Coronary artery (tissue), 2 donors: Measurements from ENCODE around the gene REN.

Experiments used
- DNase-seq: peaks from one replicate; pipeline ENCODE4 v3.0.0-alpha.2; 2017; ENCODE audit warnings: low spot score
- H3K27ac ChIP-seq, 2 donors: fragments of 200-600 bp; sonication (generic); one replicate each; pipeline ENCODE4 v1.5.1; 2016 to 2019
- H3K4me3 ChIP-seq: fragments of 200-600 bp; sonication (generic); 2 replicates; pipeline ENCODE4 v1.5.1; 2016; ENCODE audit warnings: mild to moderate bottlenecking, moderate library complexity
- CTCF ChIP-seq: fragments of 200-600 bp; sonication (generic); IDR thresholded peaks from one replicate; pipeline ENCODE4 v1.5.1; 2019; ENCODE audit warnings: antibody characterized with exemption

REN gene

GRCh38 chr1:204192046-204192445 is 25.9 kb upstream of the REN start:
- DNase-seq, result no peak
- no peak overlapping the region for H3K27ac ChIP-seq
- H3K4me3 ChIP-seq, result no peak overlapping the region
- no peak for TF ChIP-seq CTCF

- no peak for DNase-seq
- H3K27ac ChIP-seq, result no peak overlapping the region
- TF ChIP-seq CTCF, result no peak
- H3K4me3 ChIP-seq, result no peak overlapping the region
These were observed 25.3 kb upstream of the REN start for GRCh38 chr1:204191456-204191855.

GRCh38 chr1:204190212-204191211 is 24.4 kb upstream of the REN start:
- peak overlapping the region; percentile 57 for H3K4me3 ChIP-seq
- no peak overlapping the region for H3K27ac ChIP-seq
- no peak for DNase-seq
- no peak for TF ChIP-seq CTCF

GRCh38 chr1:204188959-204189639 is 23.0 kb upstream of the REN start:
- no peak for DNase-seq
- no peak overlapping the region for H3K27ac ChIP-seq
- TF ChIP-seq CTCF, result no peak
- no peak overlapping the region for H3K4me3 ChIP-seq

- TF ChIP-seq CTCF, result no peak
- no peak overlapping the region for H3K4me3 ChIP-seq
- DNase-seq, result no peak
- no peak overlapping the region for H3K27ac ChIP-seq
These were observed 20.5 kb upstream of the REN start for GRCh38 chr1:204186597-204186996.

GRCh38 chr1:204181116-204181515 is 15.0 kb upstream of the REN start:
- no peak for DNase-seq
- Histone ChIP-seq H3K4me3 (no peak overlapping the region), H3K27ac (no peak overlapping the region)
- no peak for TF ChIP-seq CTCF
